ENCODE results near the gene USP20.

USP20 gene

DNA sequence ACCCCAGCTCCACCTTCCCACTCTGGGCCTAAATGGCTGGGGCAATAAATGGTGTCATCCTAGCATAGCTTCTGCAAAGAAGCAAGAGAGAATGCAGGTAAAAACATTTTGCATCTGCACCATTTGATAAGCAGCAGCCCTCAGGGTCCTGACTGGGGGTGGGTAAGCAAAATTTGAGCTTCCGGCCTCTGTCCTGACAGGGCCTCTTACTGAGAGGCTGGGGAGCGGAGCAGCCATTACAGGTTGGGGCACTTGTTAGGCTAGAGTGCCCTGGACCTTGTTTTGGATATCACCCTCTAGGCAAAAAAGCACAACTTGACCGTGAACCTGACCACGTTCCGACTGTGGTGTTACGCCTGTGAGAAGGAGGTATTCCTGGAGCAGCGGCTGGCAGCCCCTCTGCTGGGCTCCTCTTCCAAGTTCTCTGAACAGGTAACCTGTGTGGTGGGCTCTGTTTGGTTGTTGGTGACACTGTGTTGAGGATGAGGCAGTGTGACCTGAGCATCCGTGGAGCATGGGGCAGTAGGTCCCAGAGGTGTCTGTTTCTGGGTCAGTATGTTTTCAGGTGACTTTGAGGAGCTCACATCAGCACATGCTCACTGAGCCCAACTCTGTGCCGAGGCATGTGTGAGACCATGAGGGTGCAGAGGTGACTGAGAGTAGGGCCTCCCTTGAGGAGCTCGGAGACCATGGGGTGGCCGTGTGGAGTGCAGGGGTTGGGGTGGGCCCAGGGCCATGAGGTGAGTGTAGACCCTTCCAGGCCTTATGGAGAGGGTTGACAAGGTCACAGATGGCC lies 23.1 kb downstream of the USP20 start:
- no peak for DNase-seq

- DNase-seq = no peak
Observed at GRCh38 chr9:129860653-129861446, 25.6 kb downstream of the USP20 start.

DNA sequence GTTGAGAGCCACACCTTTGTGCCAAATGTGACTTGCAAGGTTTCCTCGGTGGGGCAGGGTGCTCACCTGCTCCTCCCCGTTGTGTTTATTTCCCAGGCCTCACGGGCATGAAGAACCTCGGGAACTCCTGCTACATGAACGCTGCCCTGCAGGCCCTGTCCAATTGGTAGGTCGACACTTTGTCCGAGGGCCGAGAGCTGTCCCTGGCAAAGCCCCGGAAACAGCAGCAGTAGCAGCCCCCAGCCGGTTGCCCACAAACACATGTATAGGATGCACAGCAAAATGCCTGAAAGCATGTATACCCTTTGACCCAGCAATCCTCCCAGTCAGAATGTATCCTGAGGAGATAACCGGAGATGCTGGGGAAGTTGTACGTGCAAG lies 26.2 kb downstream of the USP20 start:
- no peak for DNase-seq

DNA sequence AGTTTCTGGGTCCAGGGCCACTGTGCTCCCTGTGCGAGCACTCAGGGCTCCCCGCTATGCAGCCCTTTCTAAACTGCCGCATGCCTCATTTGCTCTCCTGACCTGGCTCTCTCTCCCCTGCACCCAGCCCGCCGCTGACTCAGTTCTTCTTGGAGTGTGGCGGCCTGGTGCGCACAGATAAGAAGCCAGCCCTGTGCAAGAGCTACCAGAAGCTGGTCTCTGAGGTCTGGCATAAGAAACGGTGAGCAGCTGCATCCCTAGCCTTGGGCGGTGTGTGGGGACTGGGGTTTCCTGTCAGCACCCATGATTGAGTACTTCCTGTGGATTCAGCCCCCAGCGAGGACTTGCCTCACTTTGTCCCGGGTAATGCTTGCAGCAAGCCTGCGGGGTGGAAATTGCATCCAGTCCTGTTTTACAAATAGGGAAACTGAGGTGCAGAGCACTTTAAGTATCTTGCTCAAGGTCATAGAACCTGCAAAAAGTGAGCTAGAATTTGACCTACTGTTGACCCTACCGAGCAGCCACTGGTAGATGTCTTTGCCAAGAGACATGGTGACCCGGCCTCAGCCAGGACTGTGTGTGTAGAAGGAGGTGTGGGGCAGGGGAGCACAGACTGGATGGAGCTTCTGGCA lies 27.9 kb downstream of the USP20 start:
- DNase-seq = no peak

DNA sequence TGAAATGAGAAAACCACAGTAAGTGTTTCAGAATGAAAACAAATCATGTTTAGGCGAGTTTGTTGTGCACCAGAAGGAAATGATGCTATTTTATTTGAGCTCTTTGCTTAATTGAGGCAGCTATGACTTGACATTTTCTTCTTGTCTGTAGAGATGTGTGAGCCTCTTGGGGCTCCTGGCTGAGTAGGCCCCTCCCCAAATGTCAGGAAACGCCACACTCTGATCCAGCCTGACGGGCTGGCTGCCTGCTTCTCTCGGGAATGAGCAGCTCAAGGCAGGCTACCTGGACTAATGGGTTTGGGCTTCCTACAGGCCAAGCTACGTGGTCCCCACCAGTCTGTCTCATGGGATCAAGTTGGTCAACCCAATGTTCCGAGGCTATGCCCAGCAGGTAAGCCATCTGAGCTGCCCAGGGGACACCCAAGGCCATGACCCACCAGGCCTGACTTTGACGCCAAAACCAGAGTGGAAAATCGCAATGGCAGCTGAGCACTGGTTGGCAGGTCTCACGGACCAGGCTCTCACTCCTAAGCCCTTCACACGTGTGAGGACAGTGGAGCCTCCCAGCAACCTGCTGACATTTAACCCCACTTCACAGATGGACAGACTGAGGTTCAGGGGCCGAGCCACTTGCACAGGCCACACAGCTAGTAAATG lies 29.9 kb downstream of the USP20 start:
- DNase-seq = no peak

DNA sequence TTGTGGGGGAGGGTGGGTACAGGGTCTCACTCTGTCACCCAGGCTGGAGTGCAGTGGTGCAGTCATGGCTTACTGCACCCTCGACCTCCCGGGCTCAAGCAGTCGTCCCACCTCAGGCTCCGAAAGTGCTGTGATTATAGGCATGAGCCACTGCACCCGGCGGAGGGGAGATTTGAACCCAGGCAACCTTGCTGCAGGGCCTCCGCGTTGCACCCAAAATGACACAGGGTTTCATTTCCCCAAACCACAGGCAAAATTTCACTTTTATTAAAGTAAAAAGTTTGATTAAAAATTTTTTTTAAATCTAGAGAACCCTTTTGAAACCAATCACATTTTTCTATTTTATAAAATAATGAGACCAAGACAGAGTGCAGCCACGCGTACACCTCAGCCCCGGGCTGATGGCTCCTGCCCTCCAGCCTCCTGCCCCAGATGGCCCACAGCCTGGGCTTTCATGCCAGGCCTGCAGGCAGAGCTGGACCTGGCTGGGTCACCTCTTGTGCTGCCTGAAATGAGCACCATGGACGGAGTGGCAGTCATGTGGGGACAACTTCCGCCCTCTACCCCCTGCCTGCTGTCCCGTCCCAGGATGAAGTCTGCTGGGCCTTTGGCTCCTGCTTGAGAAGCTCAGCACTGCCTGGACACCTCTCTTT lies 30.5 kb downstream of the USP20 start:
- DNase-seq = no peak

- DNase-seq = no peak
Observed at GRCh38 chr9:129866394-129867135, 31.3 kb downstream of the USP20 start.

DNA sequence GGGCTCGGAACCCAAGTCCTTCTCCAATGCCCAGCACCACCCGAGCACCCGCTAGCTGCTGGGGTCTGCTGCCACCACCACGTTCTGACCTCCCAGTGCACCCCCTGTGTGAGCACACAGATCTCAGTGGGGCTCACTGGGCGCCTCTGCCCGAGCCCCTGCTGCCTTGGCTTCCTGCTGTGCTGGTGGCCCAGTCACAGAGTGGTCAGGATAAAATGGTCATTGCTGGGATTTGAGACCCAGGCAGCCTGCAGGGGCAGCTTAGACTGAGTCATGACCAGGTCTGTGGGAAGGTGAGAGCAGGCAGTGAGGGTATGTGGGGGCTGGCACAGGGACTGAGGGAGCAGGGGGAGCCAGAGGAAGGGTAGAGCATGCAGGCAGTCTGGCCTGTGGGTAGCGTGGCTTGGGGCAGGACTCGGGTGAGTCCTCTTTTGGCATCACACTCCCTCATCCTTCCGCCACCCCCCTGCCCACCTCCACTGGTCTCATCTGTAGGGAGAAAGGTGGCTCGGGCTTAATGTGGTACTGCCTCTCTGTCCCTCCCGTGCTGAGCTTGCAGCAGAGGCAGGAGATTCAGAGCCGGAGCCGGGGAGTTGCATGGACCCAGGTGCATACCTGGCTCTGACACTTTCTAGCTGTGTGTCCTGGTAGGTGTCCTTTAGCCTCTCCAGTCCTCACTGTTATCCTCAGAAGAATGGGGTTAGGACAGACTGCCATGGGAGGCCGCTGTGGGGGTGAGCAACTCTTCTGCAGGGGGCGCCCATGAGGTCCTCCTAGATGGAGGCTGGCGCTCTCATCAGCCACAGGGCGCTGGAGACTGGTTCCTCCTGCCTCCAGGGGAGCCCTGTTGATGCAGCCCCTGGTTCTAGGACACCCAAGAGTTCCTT lies 32.1 kb downstream of the USP20 start:
- no peak for DNase-seq

DNA sequence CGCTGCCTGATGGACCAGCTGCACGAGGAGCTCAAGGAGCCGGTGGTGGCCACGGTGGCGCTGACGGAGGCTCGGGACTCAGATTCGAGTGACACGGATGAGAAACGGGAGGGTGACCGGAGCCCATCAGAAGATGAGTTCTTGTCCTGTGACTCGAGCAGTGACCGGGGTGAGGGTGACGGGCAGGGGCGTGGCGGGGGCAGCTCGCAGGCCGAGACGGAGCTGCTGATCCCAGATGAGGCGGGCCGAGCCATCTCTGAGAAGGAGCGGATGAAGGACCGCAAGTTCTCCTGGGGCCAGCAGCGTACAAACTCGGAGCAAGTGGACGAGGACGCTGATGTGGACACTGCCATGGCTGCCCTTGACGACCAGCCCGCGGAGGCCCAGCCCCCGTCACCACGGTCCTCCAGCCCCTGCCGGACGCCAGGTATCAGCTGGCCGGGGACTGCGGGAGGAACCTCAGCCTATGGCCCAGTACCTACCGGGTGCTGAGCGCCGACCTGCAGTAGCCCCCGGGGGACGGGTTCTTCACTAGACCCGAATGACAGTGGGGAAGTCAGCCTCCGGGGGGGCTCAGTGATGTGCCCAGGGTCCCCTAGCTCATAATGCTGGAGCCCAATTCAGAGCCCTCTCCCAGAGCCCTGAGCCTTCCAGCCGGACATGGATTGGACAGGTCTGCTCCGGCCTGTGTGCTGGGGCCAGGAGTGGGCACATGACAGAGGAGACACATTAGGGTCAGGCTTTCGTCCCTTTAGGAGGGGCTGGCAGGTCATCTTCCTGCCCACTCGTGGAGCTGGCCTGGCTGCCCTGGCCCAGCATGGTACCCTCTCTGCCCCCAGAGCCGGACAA lies 33.0 kb downstream of the USP20 start:
- DNase-seq = no peak

DNA sequence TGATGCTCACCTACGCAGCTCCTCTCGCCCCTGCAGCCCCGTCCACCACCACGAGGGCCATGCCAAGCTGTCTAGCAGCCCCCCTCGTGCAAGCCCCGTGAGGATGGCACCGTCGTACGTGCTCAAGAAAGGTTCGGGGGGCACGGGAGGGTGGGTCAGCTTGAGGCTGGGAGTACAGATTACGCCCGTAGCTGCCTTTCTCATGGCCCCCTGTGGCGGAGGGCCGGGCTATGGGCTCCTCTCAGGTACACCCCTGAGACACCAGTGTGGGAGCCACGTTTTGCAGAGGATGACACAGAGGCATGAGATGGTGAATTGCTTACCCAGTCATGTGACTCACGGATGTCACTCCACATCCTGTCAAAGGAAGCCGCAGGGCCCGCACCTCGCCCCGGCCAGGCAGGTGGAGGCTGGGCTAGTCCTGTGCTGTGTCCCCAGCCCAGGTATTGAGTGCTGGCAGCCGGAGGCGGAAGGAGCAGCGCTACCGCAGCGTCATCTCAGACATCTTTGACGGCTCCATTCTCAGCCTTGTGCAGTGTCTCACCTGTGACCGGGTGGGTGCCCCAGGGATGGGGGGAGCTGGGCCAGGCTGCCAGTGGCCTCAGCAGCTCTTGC lies 33.7 kb downstream of the USP20 start:
- no peak for DNase-seq

DNA sequence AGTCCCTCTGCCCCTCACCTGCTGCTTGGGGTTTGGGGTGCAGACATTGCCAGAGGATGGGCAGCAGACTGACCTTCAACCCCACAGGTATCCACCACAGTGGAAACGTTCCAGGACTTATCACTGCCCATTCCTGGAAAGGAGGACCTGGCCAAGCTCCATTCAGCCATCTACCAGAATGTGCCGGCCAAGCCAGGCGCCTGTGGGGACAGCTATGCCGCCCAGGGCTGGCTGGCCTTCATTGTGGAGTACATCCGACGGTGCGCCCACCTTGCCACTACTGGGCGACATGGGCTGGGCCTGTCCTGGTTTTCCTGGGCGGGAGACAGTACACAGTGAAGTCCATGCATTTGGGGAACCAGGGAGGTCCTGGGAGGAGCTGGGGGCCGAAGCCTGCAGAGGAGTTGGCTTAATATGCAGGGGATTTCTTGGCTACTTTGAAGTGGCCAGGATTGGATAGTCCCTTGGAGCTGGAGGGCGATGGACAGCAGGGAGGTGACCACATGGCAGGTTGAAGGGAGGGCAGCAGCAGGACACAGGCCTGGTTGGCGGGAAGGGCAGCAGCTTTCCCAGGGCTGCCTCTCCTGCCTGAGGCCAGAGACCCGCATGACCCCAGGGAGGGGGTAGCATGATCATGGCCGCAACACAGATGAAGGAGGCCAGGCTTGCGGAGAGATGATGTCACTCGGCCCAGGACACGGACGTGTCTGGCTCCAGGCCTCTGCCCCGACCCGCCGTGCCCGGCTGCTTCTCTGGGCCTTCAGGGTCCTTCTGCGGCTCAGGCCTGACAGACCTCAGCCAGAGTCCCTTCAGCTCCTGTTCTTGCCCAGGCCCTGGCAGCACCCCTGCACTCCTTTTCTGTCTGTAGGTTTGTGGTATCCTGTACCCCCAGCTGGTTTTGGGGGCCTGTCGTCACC lies 34.6 kb downstream of the USP20 start:
- no peak for DNase-seq

DNA sequence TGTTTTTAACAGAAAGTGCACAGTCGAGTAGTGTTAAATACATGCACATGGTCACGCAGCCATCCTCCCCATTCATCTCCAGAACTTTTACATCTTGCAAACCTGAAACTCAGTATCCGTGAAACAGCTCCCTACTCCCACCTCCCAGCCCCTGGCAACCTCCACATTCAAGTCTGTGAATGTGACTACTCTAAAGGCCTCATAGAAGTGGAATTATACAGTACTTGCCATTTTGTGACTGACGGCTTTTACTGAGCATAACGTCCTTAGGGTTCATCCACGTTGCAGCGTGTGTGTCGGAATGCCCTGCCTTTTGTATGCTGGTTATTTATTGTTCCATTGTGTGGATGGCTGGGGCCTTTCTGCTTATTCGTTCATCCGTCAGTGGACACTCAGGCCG lies 35.8 kb downstream of the USP20 start:
- no peak for DNase-seq

DNA sequence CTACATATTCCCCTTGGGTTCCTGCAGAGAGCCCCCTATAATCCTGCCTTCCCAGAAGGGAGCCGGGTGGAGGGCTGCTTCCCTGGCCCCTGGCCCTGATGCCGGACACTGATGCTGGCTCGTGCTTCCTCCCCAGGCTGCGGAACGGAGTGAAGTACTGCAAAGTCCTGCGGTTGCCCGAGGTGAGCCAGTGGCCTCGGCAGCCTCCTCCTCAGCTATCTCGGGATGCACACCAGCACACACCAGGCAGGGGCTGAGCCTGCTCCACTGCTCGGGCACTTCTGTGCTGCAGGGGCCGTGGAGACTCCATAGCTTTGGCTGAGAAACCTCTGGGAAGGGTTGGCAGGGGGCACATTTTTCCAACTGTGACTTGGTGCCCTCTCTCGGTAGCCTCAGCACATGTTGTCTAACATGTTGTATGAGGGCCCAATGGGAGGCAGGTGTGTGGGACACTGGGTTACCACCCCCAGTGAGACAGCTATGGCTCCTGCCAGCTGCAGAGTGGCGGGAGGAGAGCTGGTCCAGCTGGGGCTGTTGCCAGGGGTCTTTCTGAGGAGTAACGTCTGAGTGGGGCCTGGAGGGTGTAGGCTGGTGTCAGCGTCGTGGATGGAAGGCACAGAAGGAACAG lies 38.4 kb downstream of the USP20 start:
- no peak for DNase-seq

DNA sequence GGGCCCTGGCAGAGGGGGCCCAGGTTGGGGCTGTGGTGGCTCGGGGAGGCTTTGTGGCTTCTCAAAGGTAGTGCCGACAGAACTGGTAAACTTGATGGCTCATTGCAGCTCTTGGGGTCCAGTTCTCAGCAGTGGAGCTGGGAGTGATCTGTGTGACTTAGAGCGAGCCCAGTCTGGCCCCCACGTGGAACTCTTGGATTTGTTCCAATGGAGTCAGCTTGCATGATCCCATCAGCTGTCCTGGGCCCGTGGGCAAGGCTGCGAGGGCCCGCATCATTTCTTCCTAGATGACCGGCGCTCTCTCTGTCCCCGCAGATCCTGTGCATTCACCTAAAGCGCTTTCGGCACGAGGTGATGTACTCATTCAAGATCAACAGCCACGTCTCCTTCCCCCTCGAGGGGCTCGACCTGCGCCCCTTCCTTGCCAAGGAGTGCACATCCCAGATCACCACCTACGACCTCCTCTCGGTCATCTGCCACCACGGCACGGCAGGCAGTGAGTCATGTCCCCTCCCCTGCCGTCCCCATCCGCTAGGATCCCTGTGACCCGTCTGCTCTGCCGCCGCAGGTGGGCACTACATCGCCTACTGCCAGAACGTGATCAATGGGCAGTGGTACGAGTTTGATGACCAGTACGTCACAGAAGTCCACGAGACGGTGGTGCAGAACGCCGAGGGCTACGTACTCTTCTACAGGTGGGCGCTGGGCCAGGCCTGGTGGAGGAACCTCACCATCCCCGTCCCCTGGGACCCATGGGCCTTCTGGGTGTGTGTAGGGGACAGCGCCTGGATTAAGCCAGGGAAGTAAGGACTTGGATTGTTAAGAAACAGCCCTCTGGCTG lies 39.2 kb downstream of the USP20 start:
- no peak for DNase-seq

DNA sequence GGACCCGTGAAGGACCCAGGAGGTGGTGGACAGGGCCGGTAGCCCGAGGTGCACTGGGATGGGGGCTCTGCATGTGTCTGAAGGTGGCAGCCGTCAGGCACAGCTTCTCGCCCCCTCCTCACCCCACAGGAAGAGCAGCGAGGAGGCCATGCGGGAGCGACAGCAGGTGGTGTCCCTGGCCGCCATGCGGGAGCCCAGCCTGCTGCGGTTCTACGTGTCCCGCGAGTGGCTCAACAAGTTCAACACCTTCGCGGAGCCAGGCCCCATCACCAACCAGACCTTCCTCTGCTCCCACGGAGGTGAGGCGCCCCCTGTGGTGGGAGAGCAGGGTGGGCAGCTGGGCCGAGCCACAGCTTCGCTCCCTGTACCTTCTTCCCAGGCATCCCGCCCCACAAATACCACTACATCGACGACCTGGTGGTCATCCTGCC lies 39.9 kb downstream of the USP20 start:
- no peak for DNase-seq

GRCh38 chr9:129875687-129876395 lies 40.6 kb downstream of the USP20 start:
- DNase-seq = no peak

Measured in NCI-H187 treated with DMSO at 0.1 percent for 48 hours (cell line).